NCI-H82 treated with DMSO at 0.1 percent for 48 hours (cell line): ENCODE data around the gene NF1.
"Not testable (repeated sequence)": the region's sequence is repeated elsewhere in the genome, so short reads cannot be mapped to it uniquely, and the experiment has no call there.

Experiments
- DNase-seq: peaks from one replicate; lab custom pipeline; 2025; ENCODE audit not compliant: unreplicated experiment; lab: John Stamatoyannopoulos, UW

Gene NF1

DNA sequence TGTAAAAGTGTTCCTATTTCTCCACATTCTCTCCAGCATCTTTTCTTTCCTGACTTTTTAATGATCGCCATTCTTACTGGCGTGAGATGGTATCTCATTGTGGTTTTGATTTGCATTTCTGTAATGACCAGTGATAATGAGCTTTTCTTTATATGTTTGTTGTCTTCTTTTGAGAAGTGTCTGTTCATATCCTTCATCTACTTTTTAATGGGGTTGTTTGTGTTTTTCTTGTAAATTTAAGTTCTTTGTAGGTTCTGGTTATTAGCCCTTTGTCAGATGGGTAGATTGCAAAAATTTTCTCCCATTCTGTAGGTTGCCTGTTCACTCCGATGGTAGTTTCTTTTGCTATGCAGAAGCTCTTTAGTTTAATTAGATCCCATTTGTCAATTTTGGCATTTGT is 81.4 kb downstream of the NF1 start:
- DNase-seq: not testable (repeated sequence)

- not testable (repeated sequence) for DNase-seq
These were observed 84.2 kb downstream of the NF1 start for GRCh38 chr17:31178951-31179350.

DNA sequence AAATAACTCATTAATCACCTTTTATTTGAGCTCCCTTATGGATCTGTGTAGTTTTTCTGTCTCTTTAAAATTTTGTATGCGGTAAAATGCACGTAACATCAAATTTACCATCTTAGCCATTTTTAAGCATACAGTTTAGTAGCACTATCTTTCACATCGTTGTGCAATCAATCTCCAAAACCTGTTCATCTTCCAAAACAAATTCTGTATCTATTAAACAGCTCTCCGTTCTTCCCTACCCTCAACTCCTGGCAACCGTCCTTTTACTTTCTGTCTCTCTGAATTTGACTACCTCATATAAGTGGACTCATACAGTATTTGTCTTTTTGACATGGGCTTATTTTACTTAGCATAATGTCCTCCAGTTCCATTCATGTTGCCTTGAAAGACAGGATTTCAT is 100.5 kb downstream of the NF1 start:
- no peak for DNase-seq

DNA sequence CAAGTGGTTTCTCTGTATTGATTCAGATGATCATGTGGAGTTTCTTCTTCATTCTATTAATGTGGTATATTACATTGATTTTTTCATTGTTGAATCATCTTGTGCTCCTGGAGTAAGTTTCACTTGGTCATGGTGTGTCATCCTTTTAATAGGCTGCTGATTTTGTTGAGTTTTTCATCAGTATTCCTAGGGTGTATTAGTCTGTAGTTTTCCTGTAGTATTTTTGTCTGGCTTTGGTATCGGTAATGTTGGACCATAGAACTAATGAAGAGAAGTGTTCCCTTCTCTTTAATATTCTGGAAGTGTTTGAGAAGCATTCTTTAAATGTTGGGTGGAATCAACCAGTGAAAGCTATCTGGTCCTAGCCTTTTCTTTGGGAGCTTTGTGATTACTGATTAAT is 103.2 kb downstream of the NF1 start:
- no peak for DNase-seq

- not testable (repeated sequence) for DNase-seq
These were observed 103.9 kb downstream of the NF1 start for GRCh38 chr17:31198666-31199065.

- no peak for DNase-seq
These were observed 105.5 kb downstream of the NF1 start for GRCh38 chr17:31200287-31200686.

GRCh38 chr17:31202968-31203367 is 108.2 kb downstream of the NF1 start:
- no peak for DNase-seq

GRCh38 chr17:31211352-31212012 is 116.7 kb downstream of the NF1 start:
- DNase-seq: no peak

GRCh38 chr17:31216031-31216751 is 121.4 kb downstream of the NF1 start:
- no peak for DNase-seq

- no peak for DNase-seq
These were observed 129.6 kb downstream of the NF1 start for GRCh38 chr17:31224366-31224765.

GRCh38 chr17:31225831-31226230 is 131.1 kb downstream of the NF1 start:
- no peak for DNase-seq

DNA sequence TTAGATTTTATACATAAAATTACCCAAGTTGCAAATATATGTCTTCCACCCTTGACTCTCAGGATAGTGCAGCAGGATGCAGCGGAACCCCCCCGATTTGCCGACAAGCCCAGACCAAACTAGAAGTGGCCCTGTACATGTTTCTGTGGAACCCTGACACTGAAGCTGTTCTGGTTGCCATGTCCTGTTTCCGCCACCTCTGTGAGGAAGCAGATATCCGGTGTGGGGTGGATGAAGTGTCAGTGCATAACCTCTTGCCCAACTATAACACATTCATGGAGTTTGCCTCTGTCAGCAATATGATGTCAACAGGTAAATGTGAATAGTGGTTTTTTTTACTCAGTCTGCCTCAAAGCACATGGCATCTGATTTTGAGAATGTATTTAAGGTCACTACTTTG is 131.6 kb downstream of the NF1 start:
- DNase-seq: no peak

DNA sequence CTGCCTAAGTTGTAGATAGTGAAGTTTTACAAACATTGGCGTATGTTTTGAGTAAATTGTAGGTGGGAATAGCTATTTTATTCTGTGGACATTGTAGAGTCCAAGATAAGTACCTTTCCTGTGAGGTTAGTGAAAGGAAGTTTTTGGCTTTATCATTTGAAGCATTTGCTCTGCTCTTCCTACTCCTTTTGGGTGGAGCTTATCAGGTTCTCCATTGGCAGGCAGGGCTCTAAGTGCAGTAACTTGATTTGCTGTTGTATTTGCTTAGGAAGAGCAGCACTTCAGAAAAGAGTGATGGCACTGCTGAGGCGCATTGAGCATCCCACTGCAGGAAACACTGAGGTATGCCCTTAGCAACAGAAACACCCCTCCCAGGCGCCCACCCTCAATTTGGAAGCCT is 132.2 kb downstream of the NF1 start:
- no peak for DNase-seq

GRCh38 chr17:31231852-31232251 is 137.1 kb downstream of the NF1 start:
- no peak for DNase-seq

DNA sequence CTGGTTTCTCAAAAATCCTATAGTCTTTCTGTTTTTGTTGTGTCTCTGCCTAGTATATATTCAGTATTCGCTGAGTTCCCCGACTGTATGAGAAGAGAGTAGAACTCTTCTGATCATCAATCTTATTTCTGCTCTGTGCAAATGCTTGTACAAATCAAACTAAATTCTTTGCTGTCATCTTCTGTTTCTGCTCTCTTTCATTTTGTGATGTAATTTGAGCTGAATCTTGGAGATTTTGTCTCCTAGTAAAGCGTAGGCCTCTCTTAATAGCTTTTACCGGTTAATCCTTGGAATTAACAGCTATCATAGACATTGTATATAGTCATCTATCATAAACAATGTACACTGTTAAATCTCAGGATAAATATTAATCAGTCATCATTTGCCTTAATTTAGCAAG is 140.3 kb downstream of the NF1 start:
- no peak for DNase-seq

DNA sequence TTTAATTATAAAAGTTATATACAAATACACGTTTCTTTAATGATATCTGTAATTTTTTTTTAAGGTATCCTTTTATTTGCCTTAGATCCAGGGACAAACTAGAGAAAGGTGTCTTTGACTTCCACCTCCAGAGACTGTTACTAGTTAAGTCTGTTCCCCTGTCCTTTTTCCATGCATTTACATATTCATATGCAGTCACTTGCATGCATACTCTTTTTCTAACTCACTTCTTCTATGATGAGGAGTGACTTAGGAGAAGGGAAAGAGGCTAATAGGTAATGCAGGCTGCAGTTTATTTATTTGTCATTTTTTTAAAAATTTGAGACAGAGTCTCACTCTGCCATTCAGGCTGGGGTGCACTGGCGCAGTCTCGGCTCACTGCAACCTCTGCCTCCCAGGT is 141.4 kb downstream of the NF1 start:
- DNase-seq: no peak

DNA sequence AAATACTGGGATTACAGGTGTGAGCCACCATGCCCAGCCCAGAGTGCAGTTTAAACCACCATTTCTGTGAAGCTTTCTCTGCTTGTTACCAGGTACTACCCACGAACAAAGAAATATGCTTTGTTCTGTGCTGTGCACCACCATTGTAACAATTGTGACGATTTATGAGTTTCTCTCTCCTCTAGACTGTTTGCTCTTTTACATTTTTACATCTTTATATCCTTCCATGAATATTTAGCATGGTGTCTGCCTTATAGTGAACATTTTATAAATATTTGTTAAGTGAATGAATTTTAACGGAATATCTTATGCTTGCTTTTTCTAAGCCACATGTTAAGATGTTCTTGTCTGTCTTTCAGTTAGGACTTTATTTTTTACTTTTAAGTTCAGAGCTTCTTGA is 141.9 kb downstream of the NF1 start:
- DNase-seq: no peak

DNA sequence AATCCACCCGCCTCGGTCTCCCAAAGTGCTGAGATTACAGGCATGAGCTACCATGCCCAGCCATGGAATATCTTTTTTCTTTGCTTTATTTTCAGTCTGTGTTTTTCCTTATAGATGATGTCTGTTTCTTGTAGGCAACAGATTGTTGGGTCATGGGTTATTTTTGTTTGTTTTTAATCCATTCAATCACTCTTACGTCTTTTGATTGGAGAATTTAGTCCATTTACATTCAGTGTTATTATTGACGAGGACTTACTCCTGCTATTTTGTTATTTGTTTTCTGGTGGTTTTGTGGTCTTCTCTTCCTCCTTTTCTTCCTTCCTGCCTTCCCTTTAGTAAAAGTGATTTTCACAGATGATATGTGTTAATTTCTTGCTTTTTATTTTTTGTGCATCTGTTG is 146.3 kb downstream of the NF1 start:
- no peak for DNase-seq

GRCh38 chr17:31248986-31249834 is 154.4 kb downstream of the NF1 start:
- no peak for DNase-seq

- DNase-seq: no peak
These were observed 155.0 kb downstream of the NF1 start for GRCh38 chr17:31249835-31250141.

GRCh38 chr17:31250229-31250628 is 155.5 kb downstream of the NF1 start:
- no peak for DNase-seq
